OCI-LY7 (cell line): ENCODE data around the gene NACC1. TPM values are rescaled to one million over a fixed set of nuclear protein-coding genes. Genes with fewer than 3 reads are reported as not detected.

Experiments
- BruUV-seq: library from RNA; stranded (reverse); fragments of 400-500 nt; replicated peaks from 2 replicates; lab custom pipeline; 2021; lab: Mats Ljungman, UMichigan
- CTCF ChIA-PET: fragments of 300-600 bp; sonication (Branson Sonifier 250); formaldehyde crosslinking; loops from one replicate; lab custom pipeline; 2022; ENCODE audit warnings: antibody characterized with exemption; ENCODE audit not compliant: unreplicated experiment; lab: Charles Lee
- POLR2A ChIA-PET: fragments of 300-600 bp; sonication (Branson Sonifier 250); formaldehyde crosslinking; loops from one replicate; lab custom pipeline; 2022; ENCODE audit warnings: antibody characterized with exemption; lab: Charles Lee
- DNase-seq: peaks from one replicate; pipeline ENCODE4 v3.0.0-alpha.2; 2015; ENCODE audit warnings: low spot score
- H2AFZ ChIP-seq: fragments of 200-600 bp; sonication (generic), shearing (Covaris generic); 2 replicates; pipeline ENCODE4 v1.6.1; 2014; ENCODE audit warnings: mild to moderate bottlenecking, antibody characterized with exemption, low read length, moderate library complexity
- H3K27ac ChIP-seq: fragments of 200-600 bp; sonication (generic); 2 replicates; pipeline ENCODE4 v1.5.1; 2014; ENCODE audit warnings: mixed run types, low read depth, mild to moderate bottlenecking, moderate library complexity, low read length, inconsistent platforms; ENCODE audit not compliant: poor library complexity, severe bottlenecking
- H3K36me3 ChIP-seq: fragments of 200-600 bp; sonication (generic); 2 replicates; pipeline ENCODE4 v1.6.1; 2014; ENCODE audit warnings: mild to moderate bottlenecking, antibody characterized with exemption, low read length, moderate library complexity, mixed read lengths; ENCODE audit not compliant: insufficient read depth
- H3K4me1 ChIP-seq: fragments of 200-600 bp; sonication (generic); 2 replicates; pipeline ENCODE4 v1.5.1; 2014; ENCODE audit warnings: mild to moderate bottlenecking, low read length; ENCODE audit not compliant: insufficient read depth, poor library complexity, severe bottlenecking
- H3K4me2 ChIP-seq: fragments of 200-600 bp; sonication (generic); 2 replicates; pipeline ENCODE4 v1.6.1; 2014; ENCODE audit warnings: mild to moderate bottlenecking, low read length
- H3K4me3 ChIP-seq: fragments of 200-600 bp; sonication (generic); 2 replicates; pipeline ENCODE4 v1.5.1; 2014; ENCODE audit warnings: mild to moderate bottlenecking, low read depth, low read length; ENCODE audit not compliant: poor library complexity, severe bottlenecking
- H3K79me2 ChIP-seq: fragments of 200-600 bp; sonication (generic); 2 replicates; pipeline ENCODE4 v1.6.1; 2016; ENCODE audit warnings: low read depth, mild to moderate bottlenecking, low read length, moderate library complexity, mixed read lengths; ENCODE audit not compliant: insufficient read depth
- H3K9me2 ChIP-seq: fragments of 200-600 bp; sonication (generic); 2 replicates; pipeline ENCODE4 v1.6.1; 2016; ENCODE audit warnings: mild to moderate bottlenecking, low read length, mixed read lengths; ENCODE audit not compliant: insufficient read depth
- H3K9me3 ChIP-seq: fragments of 200-600 bp; sonication (generic); 2 replicates; pipeline ENCODE4 v1.6.1; 2014; ENCODE audit warnings: mild to moderate bottlenecking, mixed run types, low read length, mixed read lengths
- H4K20me1 ChIP-seq: fragments of 200-600 bp; sonication (generic); 2 replicates; pipeline ENCODE4 v1.6.1; 2014; ENCODE audit warnings: mild to moderate bottlenecking, antibody characterized with exemption, low read length, moderate library complexity, mixed read lengths; ENCODE audit not compliant: insufficient read depth
- CTCF ChIP-seq: fragments of 200-600 bp; sonication (generic); conservative IDR thresholded peaks from 2 replicates; pipeline ENCODE4 v1.5.1; 2014; ENCODE audit warnings: mild to moderate bottlenecking, antibody characterized with exemption, low read length, moderate library complexity, mixed read lengths
- EZH2phosphoT487 ChIP-seq: fragments of 200-600 bp; sonication (generic); IDR thresholded peaks from 2 replicates; pipeline ENCODE4 v1.6.1; 2018; ENCODE audit warnings: low read depth, borderline replicate concordance, mild to moderate bottlenecking, mixed run types, antibody characterized with exemption, low read length, moderate library complexity, mixed read lengths
- intact Hi-C: fragments of 100-400 bp; cut with micrococcal nuclease; formaldehyde crosslinking; loops from one replicate; pipeline ENCODE4 v1.10.0; 2022; ENCODE audit not compliant: unreplicated experiment
- total RNA-seq, 2 experiments: library from RNA; depleted of rRNA in 1 of 2; stranded (reverse); fragments of >200 nt in 1 of 2; shearing (Covaris generic) in 1 of 2; gene quantifications; 2 replicates each; pipeline ENCODE4 v1.2.3, GENCODE V29; 2014 to 2022

NACC1 gene
- total RNA-seq, 2 experiments from 2014 or later: 52.9 to 56.3 TPM

- peak; percentile 75 for DNase-seq
- Histone ChIP-seq H4K20me1 (no peaks in the 10 kb centered on the region), H3K9me3 (no peaks in the 10 kb centered on the region), H3K4me1 (peaks cover 54% of the 10 kb centered on the region), H3K4me3 (peak overlapping the region; percentile 83), H3K4me2 (peak overlapping the region; percentile 85), H2AFZ (peak overlapping the region; percentile 13; the same call in 1 of the 2 replicates), H3K36me3 (peaks cover 32% of the 10 kb centered on the region), H3K79me2 (peaks cover 17% of the 10 kb centered on the region), H3K27ac (peak overlapping the region; percentile 96), H3K9me2 (no peaks in the 10 kb centered on the region)
- POLR2A ChIA-PET: interaction anchor here (0.6 to 1.9 kb wide), 8 partner anchors 9 to 1508 kb away, joined by 3 to 12 read pairs (median 3); partner anchors contain the start of gene FARSA
- intact Hi-C loops: loop anchor here (1.0 kb wide), 1 partner anchor 48 kb away; no protein-coding TSS in a partner anchor
- CTCF ChIA-PET: interaction anchor here (0.5 to 1.5 kb wide), 8 partner anchors 13 to 627 kb away, joined by 3 to 9 read pairs (median 3); no protein-coding TSS in a partner anchor
- BruUV-seq: TSS peak; percentile 72
- TF ChIP-seq CTCF (no peak; the same call in 1 of the 2 replicates), EZH2phosphoT487 (no peak)
These were observed 13.0 kb upstream of the NACC1 start for GRCh38 chr19:13104848-13105711.

DNA sequence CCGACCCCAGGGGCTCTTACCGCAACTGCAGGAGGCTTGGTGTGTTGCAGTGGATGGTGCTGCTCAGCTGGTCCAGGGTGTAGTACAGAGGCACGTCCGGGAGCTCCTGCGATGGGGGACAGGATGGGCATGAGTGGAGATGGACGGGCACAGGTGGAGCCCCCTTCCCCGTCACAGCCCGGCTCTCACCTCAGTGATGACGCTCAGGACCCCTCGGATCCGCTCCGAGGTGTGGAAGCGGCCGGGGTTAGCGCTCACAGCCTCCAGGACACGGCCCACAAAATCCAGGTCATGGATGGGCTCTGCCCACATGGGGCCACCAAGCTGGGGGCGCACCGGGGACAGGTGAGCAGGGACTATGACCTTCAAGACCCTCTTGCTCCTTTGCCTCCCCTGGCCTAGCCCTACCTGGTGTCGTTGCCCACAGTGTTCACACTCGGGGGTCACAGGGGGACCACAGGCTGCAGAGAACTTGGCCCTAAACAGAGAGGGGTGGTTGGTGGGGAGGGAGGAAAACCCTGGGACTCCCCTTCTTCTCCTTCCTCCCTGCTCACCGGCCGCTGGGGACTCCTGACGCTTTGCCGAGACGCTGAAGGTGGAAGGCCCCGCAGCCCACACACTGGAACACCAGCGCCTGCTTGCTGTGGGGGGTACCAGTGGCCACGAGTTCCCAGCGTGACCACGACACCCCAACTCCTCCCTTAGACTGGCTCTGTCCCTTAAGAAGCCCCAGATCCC, 8.5 kb upstream of the NACC1 start:
- BruUV-seq: no TSS peak

More for the DNA sequence above, 8.5 kb upstream of the NACC1 start:
- TF ChIP-seq CTCF (no peak), EZH2phosphoT487 (no peak)
- H3K4me3 ChIP-seq: no peak overlapping the region
- no peak overlapping the region for H3K27ac ChIP-seq
- POLR2A ChIA-PET: interaction anchor here (1.6 kb wide), 1 partner anchor 8 kb away, joined by 3 read pairs; the partner anchor contains the start of gene NACC1
- H3K4me2 ChIP-seq: no peak overlapping the region
- no peaks in the 10 kb centered on the region for H3K9me2 ChIP-seq
- H3K9me3 ChIP-seq: no peaks in the 10 kb centered on the region
- intact Hi-C loops: no loop called here
- H4K20me1 ChIP-seq: no peaks in the 10 kb centered on the region
- no peak for DNase-seq
- peaks cover 21% of the 10 kb centered on the region for H3K4me1 ChIP-seq
- no peaks in the 10 kb centered on the region for H3K79me2 ChIP-seq
- CTCF ChIA-PET: no interaction called here
- H3K36me3 ChIP-seq: peaks cover 49% of the 10 kb centered on the region
- H2AFZ ChIP-seq: no peak overlapping the region
